ENCODE measurements around the gene BIK.

The BIK gene

GRCh38 chr22:43156413-43156812, 45.9 kb downstream of the BIK start:
- Histone ChIP-seq H3K4me1 (ENCODE audit: control insufficient read depth, low read depth, low read length) (peaks cover 9% of the 10 kb centered on the region), H3K36me3 (ENCODE audit: control insufficient read depth, low read depth, low read length) (no peaks in the 10 kb centered on the region), H3K4me3 (ENCODE audit: low read length) (no peak overlapping the region), H3K27ac (ENCODE audit: low read length) (no peak overlapping the region), H3K9me3 (ENCODE audit: control insufficient read depth, low read depth, low read length) (no peaks in the 10 kb centered on the region), H3K27me3 (ENCODE audit: control insufficient read depth, insufficient read depth, low read length) (peaks cover 14% of the 10 kb centered on the region), H3K9ac (ENCODE audit: low read length) (no peak overlapping the region)

GRCh38 chr22:43157874-43158546, 47.5 kb downstream of the BIK start:
- Histone ChIP-seq H3K4me1 (ENCODE audit: control insufficient read depth, low read depth, low read length) (peaks cover 3% of the 10 kb centered on the region), H3K4me3 (ENCODE audit: low read length) (no peak overlapping the region), H3K27me3 (ENCODE audit: control insufficient read depth, insufficient read depth, low read length) (no peaks in the 10 kb centered on the region), H3K9ac (ENCODE audit: low read length) (no peak overlapping the region), H3K27ac (ENCODE audit: low read length) (no peak overlapping the region), H3K9me3 (ENCODE audit: control insufficient read depth, low read depth, low read length) (no peaks in the 10 kb centered on the region), H3K36me3 (ENCODE audit: control insufficient read depth, low read depth, low read length) (no peaks in the 10 kb centered on the region)

- H3K9me3 ChIP-seq (ENCODE audit: control insufficient read depth, low read depth, low read length), result no peaks in the 10 kb centered on the region
- no peak overlapping the region for H3K4me3 ChIP-seq (ENCODE audit: low read length)
- H3K27ac ChIP-seq (ENCODE audit: low read length), result no peak overlapping the region
- H3K36me3 ChIP-seq (ENCODE audit: control insufficient read depth, low read depth, low read length), result no peaks in the 10 kb centered on the region
- no peak overlapping the region for H3K9ac ChIP-seq (ENCODE audit: low read length)
- H3K4me1 ChIP-seq (ENCODE audit: control insufficient read depth, low read depth, low read length), result peaks cover 3% of the 10 kb centered on the region
- H3K27me3 ChIP-seq (ENCODE audit: control insufficient read depth, insufficient read depth, low read length), result no peaks in the 10 kb centered on the region
Measured at GRCh38 chr22:43158778-43159483, 48.4 kb downstream of the BIK start.

GRCh38 chr22:43159484-43160178, 49.1 kb downstream of the BIK start:
- H3K9ac ChIP-seq (ENCODE audit: low read length), result no peak overlapping the region
- H3K4me1 ChIP-seq (ENCODE audit: control insufficient read depth, low read depth, low read length), result peaks cover 3% of the 10 kb centered on the region
- no peak overlapping the region for H3K4me3 ChIP-seq (ENCODE audit: low read length)
- H3K36me3 ChIP-seq (ENCODE audit: control insufficient read depth, low read depth, low read length), result no peaks in the 10 kb centered on the region
- no peak overlapping the region for H3K27ac ChIP-seq (ENCODE audit: low read length)
- no peaks in the 10 kb centered on the region for H3K9me3 ChIP-seq (ENCODE audit: control insufficient read depth, low read depth, low read length)
- H3K27me3 ChIP-seq (ENCODE audit: control insufficient read depth, insufficient read depth, low read length), result no peaks in the 10 kb centered on the region

- H3K27me3 ChIP-seq (ENCODE audit: control insufficient read depth, insufficient read depth, low read length), result no peaks in the 10 kb centered on the region
- H3K4me1 ChIP-seq (ENCODE audit: control insufficient read depth, low read depth, low read length), result peaks cover 3% of the 10 kb centered on the region
- H3K9me3 ChIP-seq (ENCODE audit: control insufficient read depth, low read depth, low read length), result no peaks in the 10 kb centered on the region
- no peaks in the 10 kb centered on the region for H3K36me3 ChIP-seq (ENCODE audit: control insufficient read depth, low read depth, low read length)
- no peak overlapping the region for H3K27ac ChIP-seq (ENCODE audit: low read length)
- H3K4me3 ChIP-seq (ENCODE audit: low read length), result no peak overlapping the region
- H3K9ac ChIP-seq (ENCODE audit: low read length), result no peak overlapping the region
Measured at GRCh38 chr22:43160497-43161126, 50.1 kb downstream of the BIK start.

GRCh38 chr22:43162412-43163150, 52.0 kb downstream of the BIK start:
- no peaks in the 10 kb centered on the region for H3K4me1 ChIP-seq (ENCODE audit: control insufficient read depth, low read depth, low read length)
- H3K9ac ChIP-seq (ENCODE audit: low read length), result no peak overlapping the region
- no peaks in the 10 kb centered on the region for H3K9me3 ChIP-seq (ENCODE audit: control insufficient read depth, low read depth, low read length)
- H3K27me3 ChIP-seq (ENCODE audit: control insufficient read depth, insufficient read depth, low read length), result no peaks in the 10 kb centered on the region
- peaks cover 2% of the 10 kb centered on the region for H3K36me3 ChIP-seq (ENCODE audit: control insufficient read depth, low read depth, low read length)
- no peak overlapping the region for H3K27ac ChIP-seq (ENCODE audit: low read length)
- no peak overlapping the region for H3K4me3 ChIP-seq (ENCODE audit: low read length)

GRCh38 chr22:43163241-43163795, 52.8 kb downstream of the BIK start:
- H3K9ac ChIP-seq (ENCODE audit: low read length), result no peak overlapping the region
- H3K4me1 ChIP-seq (ENCODE audit: control insufficient read depth, low read depth, low read length), result no peaks in the 10 kb centered on the region
- no peaks in the 10 kb centered on the region for H3K9me3 ChIP-seq (ENCODE audit: control insufficient read depth, low read depth, low read length)
- H3K36me3 ChIP-seq (ENCODE audit: control insufficient read depth, low read depth, low read length), result peaks cover 9% of the 10 kb centered on the region
- H3K27me3 ChIP-seq (ENCODE audit: control insufficient read depth, insufficient read depth, low read length), result no peaks in the 10 kb centered on the region
- no peak overlapping the region for H3K27ac ChIP-seq (ENCODE audit: low read length)
- no peak overlapping the region for H3K4me3 ChIP-seq (ENCODE audit: low read length)

- Histone ChIP-seq H3K9ac (ENCODE audit: low read length) (no peak overlapping the region), H3K27ac (ENCODE audit: low read length) (no peak overlapping the region), H3K9me3 (ENCODE audit: control insufficient read depth, low read depth, low read length) (no peaks in the 10 kb centered on the region), H3K36me3 (ENCODE audit: control insufficient read depth, low read depth, low read length) (peaks cover 11% of the 10 kb centered on the region), H3K4me1 (ENCODE audit: control insufficient read depth, low read depth, low read length) (no peaks in the 10 kb centered on the region), H3K4me3 (ENCODE audit: low read length) (no peak overlapping the region), H3K27me3 (ENCODE audit: control insufficient read depth, insufficient read depth, low read length) (no peaks in the 10 kb centered on the region)
Measured at GRCh38 chr22:43164636-43165035, 54.1 kb downstream of the BIK start.

GRCh38 chr22:43166132-43166930, 55.8 kb downstream of the BIK start:
- Histone ChIP-seq H3K9ac (ENCODE audit: low read length) (no peak overlapping the region), H3K4me3 (ENCODE audit: low read length) (no peak overlapping the region), H3K36me3 (ENCODE audit: control insufficient read depth, low read depth, low read length) (peaks cover 26% of the 10 kb centered on the region), H3K4me1 (ENCODE audit: control insufficient read depth, low read depth, low read length) (no peaks in the 10 kb centered on the region), H3K27me3 (ENCODE audit: control insufficient read depth, insufficient read depth, low read length) (no peaks in the 10 kb centered on the region), H3K9me3 (ENCODE audit: control insufficient read depth, low read depth, low read length) (no peaks in the 10 kb centered on the region), H3K27ac (ENCODE audit: low read length) (no peak overlapping the region)

GRCh38 chr22:43167001-43167589, 56.5 kb downstream of the BIK start:
- Histone ChIP-seq H3K4me1 (ENCODE audit: control insufficient read depth, low read depth, low read length) (no peaks in the 10 kb centered on the region), H3K4me3 (ENCODE audit: low read length) (no peak overlapping the region), H3K9me3 (ENCODE audit: control insufficient read depth, low read depth, low read length) (no peaks in the 10 kb centered on the region), H3K9ac (ENCODE audit: low read length) (no peak overlapping the region), H3K27me3 (ENCODE audit: control insufficient read depth, insufficient read depth, low read length) (no peaks in the 10 kb centered on the region), H3K36me3 (ENCODE audit: control insufficient read depth, low read depth, low read length) (peaks cover 34% of the 10 kb centered on the region), H3K27ac (ENCODE audit: low read length) (no peak overlapping the region)

All from iPS-18a (cell line).